Loucy (cell line): Measurements from ENCODE around the gene KRT82.

Experiments
- CTCF ChIP-seq: fragments of 200-600 bp; sonication (generic); conservative IDR thresholded peaks from 2 replicates; pipeline ENCODE4 v1.5.1; 2014; ENCODE audit warnings: mild to moderate bottlenecking, antibody characterized with exemption, low read length
- EZH2phosphoT487 ChIP-seq: fragments of 200-600 bp; IDR thresholded peaks from 2 replicates; pipeline ENCODE4 v1.6.1; 2018; ENCODE audit warnings: antibody characterized with exemption, mild to moderate bottlenecking, moderate library complexity, borderline replicate concordance

- no peak for TF ChIP-seq CTCF
- TF ChIP-seq EZH2phosphoT487: no peak
These were observed 42.1 kb downstream of the KRT82 start for GRCh38 chr12:52364061-52364460.
